DMS114 treated with DMSO at 0.1 percent for 48 hours (cell line): ENCODE results near the gene REEP6.
"Not testable (repeated sequence)": the region's sequence is repeated elsewhere in the genome, so short reads cannot be mapped to it uniquely, and the experiment has no call there.

Experiments used
- DNase-seq: peaks from one replicate; lab custom pipeline; 2025; ENCODE audit not compliant: unreplicated experiment; lab: John Stamatoyannopoulos, UW

The REEP6 gene

GRCh38 chr19:1505991-1506881 lies 15.3 kb downstream of the REEP6 start:
- DNase-seq, result no peak

GRCh38 chr19:1507192-1507660 lies 16.2 kb downstream of the REEP6 start:
- DNase-seq, result no peak

GRCh38 chr19:1507763-1508506 lies 17.0 kb downstream of the REEP6 start:
- peak; percentile 60 for DNase-seq

- no peak for DNase-seq
Observed at GRCh38 chr19:1508507-1508856, 17.5 kb downstream of the REEP6 start.

- no peak for DNase-seq
Observed at GRCh38 chr19:1509602-1510441, 18.8 kb downstream of the REEP6 start.

GRCh38 chr19:1510442-1510806 lies 19.4 kb downstream of the REEP6 start:
- DNase-seq, result no peak

GRCh38 chr19:1510807-1511206 lies 19.8 kb downstream of the REEP6 start:
- DNase-seq, result no peak

GRCh38 chr19:1511318-1512317 lies 20.6 kb downstream of the REEP6 start:
- no peak for DNase-seq

- DNase-seq, result no peak
Observed at GRCh38 chr19:1512671-1513498, 21.9 kb downstream of the REEP6 start, which contains the start of gene ADAMTSL5. TSS of gene ADAMTSL5 (minus strand) at chr19:1513019. CDS start at chr19:1510943, 2,076 bp downstream.

- no peak for DNase-seq
Observed at GRCh38 chr19:1513499-1514294, 22.7 kb downstream of the REEP6 start.

- DNase-seq, result no peak
Observed at GRCh38 chr19:1514295-1514661, 23.3 kb downstream of the REEP6 start.

GRCh38 chr19:1514986-1515721 lies 24.2 kb downstream of the REEP6 start:
- no peak for DNase-seq

- DNase-seq, result no peak
Observed at GRCh38 chr19:1516395-1516753, 25.4 kb downstream of the REEP6 start.

GRCh38 chr19:1518471-1518870 lies 27.5 kb downstream of the REEP6 start:
- no peak for DNase-seq

GRCh38 chr19:1519802-1520201 lies 28.8 kb downstream of the REEP6 start:
- DNase-seq, result not testable (repeated sequence)

GRCh38 chr19:1520203-1520780 lies 29.3 kb downstream of the REEP6 start:
- no peak for DNase-seq

- DNase-seq, result no peak
Observed at GRCh38 chr19:1521636-1522035, 30.7 kb downstream of the REEP6 start.
